HK-2 (cell line): Measurements from ENCODE around the gene HMCES.
"Not testable (repeated sequence)": the region's sequence is repeated elsewhere in the genome, so short reads cannot be mapped to it uniquely, and the experiment has no call there.

Experiments used
- DNase-seq: peaks from one replicate; pipeline ENCODE4 v3.0.0-alpha.2; 2018; ENCODE audit not compliant: unreplicated experiment

Gene HMCES

DNA sequence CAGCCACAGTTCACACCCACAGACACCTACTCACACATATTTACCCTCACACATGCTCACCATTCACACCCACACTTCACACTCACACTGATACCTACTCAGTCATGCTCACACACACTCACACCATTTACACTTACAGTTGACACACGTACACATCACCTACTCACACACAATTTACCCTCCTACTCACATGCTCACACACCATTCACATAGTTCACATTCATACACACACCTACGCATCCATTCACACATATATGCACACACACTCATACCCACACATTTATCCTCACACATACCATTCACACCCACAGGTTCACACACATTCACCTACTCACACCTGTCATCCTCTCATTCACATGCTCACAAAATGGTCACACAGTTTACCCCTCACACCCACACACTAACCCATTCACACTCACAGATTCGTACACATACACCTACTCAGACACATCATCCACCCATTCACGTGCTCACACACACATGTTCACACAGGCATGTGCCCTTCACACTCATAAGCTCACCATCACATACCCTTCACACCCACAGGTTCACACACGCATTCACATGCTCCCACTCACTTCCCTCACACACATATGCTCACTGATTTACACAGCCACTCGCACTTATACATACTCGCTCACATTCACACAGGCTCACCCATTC lies 42.3 kb downstream of the HMCES start:
- no peak for DNase-seq

DNA sequence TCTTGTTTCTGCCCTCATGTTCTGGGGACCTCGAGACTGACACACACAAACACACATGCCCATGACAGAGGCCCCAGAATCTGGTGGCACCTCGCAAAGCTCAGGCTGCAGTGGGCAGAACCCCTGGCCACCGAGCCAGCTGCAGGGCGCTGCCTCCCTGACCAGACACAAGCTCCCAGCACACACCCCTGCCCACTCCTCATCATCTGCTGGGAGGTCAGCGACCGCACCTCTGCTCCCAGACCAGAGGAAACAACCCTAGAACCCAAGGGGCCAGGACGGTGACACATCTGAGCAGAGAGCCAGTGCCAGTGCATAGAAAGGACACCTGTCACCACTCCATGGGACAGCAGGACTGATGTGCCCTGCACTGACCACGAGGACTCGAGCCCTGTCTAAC lies 43.2 kb downstream of the HMCES start:
- no peak for DNase-seq

DNA sequence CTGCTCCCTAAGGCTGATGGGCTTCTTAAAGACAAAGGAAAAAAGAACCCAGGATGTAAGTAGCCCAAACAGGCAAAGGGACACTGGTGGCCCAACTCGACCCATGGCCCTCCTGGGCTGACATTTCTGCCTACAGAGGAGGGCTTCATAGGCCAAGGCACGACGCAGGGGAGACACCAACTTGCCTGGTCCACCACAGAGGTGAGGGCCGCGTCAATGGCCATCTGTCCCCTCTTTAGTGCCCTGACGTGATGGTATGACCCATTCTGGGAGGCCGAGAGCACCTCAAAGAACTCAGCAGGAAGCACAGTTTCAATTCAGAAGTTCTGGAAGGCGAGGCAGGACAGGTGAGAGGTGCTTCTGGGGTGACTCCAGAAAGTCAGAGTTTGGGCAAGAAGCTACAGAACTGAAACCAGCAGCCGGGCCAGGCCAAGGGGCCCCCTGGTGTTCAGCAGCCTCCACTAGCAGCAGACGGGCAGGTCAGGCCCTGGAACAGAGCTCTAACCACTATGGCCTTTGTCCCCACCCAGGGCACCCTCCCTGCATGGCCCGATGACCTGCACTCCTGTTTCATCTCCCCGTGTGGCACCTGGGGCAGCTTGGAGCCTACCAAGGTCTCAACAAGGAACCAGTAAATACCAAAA lies 45.1 kb downstream of the HMCES start:
- no peak for DNase-seq

DNA sequence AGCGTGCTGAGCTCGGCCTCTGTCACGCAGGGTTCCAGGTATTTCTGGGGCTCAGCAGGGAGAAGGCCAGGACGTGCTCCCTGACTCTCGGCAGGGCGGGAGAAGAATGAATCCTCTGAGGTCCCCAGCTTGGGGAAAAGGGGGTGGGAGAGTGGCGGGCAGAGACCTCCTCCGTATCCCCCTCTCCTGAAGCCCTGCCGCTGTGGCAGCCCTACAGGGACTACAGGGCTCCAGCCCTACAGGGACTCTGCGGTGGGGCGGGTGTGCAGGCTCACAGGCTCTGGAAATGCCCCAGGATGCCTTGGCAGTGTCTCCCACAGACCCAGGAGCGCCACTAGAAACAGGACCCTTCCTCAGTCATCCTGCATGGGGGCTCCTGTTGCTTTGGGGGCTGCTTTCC lies 46.2 kb downstream of the HMCES start:
- DNase-seq: no peak

DNA sequence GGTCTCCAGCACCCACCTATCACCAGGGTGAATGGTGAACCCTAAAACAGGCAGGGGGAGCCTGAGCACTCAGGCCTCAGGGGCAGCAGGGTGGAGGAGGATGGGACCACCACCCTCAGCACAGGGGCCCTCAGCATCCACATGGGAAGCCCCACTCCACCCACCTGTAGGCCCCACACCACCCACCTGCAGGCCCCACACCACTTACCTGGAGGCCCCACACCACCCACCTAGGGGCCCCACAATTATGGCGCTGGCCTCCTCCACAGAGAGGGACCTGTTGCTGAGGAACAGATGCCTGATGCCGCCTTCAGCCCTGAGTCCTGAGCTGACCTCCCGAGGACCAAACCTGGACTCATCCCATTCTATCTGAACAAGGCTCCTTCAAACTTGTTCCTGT lies 46.7 kb downstream of the HMCES start:
- no peak for DNase-seq

DNA sequence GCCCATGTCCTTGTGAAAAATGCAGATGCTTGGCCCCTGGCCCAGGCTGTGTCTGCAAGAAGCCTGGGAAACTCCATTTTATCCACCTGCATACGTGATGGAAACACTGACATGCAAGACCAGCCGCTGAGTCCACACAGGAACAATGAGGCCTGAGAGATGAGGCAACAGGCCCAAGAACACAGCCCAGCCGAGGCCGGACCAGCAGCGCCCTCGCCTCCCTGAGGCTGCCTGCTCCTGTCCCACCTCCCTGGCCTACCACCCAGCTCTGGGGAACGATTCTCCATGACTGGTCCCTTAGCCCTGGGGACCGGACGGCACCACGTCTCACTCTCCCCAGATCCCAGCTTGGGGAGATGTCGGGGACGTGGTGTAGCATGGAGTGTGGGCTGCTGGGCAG lies 47.5 kb downstream of the HMCES start:
- DNase-seq: no peak

DNA sequence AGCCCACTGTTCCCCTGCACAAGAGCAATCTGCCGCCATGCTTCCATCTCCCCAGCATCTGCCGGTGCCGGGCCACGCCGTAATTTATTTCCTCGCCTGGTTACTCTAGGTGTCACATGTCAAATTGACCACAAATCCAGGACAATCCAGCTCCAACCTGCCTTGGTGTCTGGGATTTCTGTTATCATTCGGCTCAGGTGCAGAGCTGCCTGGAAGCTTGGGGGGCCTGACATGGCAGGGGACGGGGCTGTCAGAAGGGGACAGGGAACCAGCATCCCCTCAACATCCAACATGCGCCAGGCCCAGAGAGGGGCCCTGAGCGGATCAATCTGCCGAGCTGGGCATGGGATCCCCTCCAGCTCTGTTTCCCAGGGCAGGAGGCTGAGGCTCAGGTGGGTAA lies 47.9 kb downstream of the HMCES start:
- no peak for DNase-seq

DNA sequence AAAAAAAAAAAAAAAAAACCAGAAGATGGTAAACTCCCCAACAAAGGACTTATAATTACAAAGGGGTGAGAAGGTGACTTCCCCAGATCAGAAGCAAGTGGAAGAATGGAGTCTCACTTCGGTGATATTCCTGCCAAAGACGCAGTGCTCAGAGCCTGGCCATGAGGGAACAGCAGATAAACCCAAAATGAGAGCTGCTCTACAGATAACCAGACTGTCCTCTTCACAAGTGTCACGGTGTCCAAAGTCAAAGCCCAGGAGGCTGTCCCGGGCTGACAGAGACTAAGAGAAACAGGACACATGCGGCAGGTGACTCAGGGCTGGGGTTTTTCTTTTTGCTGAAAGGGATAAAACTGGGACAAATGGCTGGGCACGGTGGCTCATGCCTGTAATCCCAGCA lies 48.8 kb downstream of the HMCES start:
- DNase-seq: no peak

DNA sequence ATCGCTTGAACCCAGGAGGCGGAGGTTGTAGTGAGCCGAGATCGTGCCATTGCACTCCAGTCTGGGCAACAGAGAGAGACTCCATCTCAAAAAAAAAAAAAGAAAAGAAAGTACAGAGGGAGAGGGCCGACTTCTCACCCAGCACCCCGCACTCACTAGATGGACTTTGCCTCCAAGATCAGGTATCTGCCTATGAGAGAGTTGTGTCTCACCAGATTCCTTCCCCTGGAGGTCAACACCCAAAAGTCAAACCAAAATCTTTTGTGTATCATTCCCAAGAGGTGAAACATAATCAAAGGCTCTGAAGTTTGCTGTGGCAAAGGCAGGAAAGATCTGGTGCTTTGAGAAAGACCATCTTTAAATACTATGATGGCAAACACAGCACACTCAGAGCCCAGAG lies 51.2 kb downstream of the HMCES start:
- no peak for DNase-seq

DNA sequence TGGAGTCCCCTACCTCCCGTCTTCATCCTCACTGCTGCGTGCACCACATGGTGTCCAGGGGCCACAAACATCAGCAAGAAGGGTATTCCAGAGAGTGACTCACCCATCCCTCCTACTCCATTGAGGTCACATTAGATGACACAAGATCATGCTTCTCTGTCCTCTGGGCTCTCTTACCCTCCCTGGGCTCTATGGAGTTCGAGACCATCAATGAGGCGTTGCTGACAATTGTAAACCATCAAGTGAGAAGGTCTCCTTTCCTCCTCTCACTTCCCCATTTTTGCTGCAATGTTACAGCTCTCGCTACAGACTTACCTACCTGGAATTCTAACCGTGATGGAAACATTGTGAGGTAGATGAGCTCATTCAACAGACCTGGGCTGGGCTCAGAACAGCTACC lies 51.7 kb downstream of the HMCES start:
- no peak for DNase-seq

DNA sequence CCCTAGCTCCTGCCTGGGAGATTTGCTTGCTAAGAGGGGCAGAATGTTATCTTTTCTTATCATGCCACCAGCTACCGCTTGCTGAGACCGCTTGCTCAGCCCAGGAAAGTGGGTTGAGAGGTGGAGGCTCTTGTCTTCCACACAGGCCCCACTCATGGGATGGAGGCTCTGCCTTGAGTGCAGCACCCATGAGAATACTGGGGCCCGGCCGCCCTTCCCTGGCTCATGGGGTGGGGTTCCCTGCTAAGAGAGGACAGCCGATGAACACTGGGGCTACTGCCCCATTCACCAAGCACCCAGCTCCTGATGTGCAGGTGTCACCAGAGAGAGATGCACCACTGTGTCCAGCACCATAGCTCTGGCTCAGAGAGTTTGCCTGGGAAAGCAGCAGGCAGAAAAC lies 55.2 kb downstream of the HMCES start:
- DNase-seq: no peak

DNA sequence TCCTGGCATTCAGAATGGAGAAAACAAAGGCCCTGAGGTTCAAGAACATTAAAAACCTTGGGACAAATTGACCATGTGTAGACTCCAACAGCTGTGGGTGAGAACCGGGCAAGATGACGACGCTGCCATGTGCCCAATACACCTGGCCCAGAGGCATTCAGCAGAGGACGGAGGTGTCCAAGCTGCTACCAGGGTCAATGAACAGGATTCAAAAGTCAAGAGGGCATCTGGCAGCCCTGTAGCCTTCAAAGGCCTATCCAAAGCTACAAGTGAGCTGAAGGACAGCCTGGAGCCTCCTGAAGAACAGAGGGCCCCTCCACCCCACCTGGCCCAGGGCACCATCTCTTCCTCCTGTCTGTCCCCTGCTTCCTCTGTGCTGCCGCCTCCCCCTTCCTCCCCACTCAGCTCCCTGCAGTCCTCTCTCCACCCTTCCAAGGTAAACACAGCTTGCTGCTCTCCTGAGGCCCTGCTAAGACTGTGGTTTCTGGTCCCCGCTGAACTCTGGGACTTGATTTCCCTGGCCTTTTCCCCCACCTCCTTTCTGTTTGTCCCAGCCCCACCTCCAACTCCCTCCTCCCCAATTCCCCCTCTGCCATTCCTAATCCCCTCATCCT lies 57.5 kb downstream of the HMCES start:
- DNase-seq: no peak

DNA sequence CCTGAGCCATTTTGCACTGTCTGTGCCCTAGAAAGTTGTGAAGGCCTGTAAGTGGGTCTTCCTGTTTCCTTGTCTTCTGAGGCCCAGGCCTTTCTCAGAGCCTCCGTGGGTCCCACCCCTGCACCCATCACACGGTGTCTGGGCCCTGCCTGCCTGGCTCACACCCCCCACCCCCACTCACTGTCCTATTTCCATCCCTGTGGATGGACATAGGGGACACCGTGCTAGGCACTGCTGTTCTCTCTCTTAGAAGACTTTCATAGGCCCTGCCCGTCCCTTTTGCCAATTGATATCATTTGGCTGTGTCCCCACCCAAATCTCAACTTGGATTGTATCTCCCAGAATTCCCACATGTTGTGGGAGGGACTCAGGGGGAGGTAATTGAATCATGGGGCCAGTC lies 59.0 kb downstream of the HMCES start:
- DNase-seq: not testable (repeated sequence)

DNA sequence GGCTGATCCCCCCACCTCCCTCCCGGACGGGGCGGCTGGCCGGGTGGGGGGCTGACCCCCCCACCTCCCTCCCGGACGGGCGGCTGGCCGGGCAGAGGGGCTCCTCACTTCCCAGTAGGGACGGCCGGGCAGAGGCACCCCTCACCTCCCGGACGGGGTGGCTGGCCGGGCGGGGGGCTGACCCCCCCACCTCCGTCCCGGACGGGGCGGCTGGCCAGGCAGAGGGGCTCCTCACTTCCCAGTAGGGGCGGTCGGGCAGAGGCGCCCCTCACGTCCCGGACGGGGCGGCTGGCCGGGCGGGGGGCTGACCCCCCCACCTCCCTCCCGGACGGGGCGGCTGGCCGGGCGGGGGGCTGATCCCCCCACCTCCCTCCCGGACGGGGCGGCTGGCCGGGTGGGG lies 60.5 kb downstream of the HMCES start:
- DNase-seq: not testable (repeated sequence)

DNA sequence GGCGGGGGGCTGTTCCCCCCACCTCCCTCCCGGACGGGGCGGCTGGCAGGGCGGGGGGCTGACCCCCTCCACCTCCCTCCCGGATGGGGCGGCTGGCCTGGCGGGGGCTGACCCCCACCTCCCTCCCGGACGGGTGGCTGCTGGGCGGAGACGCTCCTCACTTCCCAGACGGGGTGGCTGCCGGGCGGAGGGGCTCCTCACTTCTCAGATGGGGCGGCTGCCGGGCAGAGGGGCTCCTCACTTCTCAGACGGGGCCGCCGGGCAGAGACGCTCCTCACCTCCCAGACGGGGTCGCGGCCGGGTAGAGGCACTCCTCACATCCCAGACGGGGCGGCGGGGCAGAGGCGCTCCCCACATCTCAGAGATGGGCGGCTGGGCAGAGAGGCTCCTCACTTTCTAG lies 61.2 kb downstream of the HMCES start:
- not testable (repeated sequence) for DNase-seq

DNA sequence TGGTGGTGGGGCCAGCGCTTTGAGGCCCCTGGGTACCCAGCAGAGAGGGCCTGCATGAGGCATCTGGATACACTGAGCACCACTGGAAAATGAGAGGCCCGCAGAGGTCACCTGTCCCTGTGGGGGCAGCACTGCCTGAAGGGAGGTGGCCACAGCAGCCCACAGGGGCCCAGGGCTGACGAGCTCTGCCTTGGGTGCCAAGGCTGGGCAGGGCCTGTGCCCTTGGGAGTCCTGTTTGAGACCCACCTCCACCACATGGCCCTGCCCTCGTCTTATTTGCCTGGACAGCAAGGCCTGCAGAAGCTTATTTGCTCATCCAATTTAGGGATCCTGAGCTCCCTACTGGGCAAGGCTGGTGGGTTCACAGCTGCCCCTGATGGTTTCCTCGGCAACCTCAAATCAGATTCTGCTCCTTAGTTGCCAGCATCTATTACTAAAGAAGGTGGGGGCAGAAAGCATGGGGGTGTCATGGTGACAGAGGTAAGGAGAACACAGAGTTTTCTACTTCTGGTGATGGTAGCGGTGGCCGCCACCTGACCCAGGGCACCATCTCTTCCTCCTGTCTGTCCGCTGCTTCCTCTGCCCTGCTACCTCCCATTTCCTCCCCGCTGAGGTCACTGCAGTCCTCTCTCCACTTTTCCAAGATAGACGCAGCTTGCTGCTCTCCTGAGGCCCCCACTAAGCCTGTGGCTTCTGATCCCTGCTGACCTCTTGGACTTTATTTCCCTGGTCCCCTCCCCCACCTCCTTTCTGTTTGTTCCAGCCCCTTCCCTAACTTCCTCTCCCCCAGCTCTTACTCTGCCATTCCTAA lies 62.9 kb downstream of the HMCES start:
- DNase-seq: no peak

DNA sequence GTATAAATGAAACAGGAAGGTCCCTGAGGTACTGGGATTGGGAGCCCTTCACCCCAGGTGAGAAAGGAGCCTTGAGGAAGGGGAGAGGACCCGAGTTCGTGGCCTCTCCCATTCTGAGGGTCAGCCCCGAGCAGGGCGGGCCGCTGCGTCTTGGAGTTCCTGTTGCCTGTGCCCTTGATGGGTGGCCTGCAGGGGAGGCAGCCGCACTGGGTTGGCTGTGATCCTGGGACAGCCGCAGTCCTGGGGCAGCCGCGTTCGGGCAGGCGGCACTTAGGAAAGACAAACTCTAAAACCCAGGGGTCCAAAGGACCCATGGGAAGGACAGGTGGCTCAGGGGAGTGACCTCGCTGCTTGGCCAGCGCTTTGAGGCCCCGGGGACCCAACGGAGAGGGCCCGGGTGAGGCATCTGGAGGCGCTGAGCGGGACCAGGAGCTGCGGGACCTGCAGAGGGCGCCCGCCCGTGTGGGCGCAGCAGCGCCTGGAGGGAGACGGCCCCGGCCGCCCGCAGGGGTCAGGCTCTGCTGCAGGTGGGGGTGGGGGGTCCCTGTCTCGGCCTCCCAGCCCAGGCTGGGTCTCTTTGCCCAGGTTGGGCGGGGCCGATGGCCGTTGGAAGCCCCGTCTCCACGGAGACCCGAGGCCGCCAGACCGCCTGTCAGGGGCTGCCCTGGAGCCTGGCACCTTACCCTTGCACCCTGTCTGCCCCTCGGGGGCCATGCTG lies 65.1 kb downstream of the HMCES start:
- peak; percentile 45 for DNase-seq

DNA sequence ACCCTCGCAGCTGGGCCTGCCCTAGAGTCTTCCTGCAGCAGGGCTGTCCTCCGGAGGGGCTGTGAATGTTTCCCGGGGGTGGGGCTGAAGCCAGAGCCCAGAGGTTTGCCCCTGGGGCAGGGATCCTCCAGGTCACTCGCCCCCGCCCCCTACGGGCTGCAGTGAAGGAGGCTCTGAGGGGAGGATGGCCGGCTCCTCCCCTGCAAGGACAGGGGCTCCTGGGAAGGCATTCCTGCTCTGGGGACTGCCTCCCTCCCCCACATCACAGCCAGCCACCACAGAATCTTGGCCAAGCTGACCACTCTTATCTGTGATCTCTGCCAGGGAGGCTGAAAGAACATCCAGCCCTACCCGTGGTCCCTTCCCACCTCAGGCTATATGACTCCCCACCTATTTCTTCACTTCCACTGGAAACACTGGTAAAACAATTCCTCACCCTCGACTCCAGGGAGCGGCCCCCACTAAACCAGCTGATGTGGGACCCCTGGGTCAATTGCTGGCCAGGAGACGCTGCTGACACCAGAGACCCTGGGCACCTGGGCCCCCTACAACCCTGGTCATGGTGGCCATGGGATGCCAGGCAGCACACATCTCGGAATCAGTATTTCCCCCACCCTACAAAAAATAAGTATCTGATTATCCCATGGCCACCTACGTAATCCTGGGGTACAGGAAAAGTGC lies 66.0 kb downstream of the HMCES start:
- DNase-seq: no peak

DNA sequence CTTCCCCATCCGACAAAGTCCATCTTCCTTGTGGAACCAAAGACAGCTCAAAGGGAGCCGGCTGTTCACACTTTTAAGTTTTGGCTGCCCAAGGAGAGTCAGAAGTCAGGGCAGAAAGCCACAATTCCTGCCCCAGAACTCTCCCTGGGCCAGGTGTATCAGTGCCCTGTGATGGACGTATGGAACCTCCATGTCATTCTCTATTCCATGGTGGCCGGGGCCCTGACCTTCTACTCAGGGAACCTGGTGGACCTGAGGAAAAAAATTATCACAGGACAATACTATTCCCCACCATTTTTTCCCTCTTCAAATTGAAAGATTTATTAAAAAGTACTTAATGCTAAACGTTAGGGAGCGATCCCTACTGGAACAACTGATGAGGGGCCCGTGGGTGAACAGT lies 66.6 kb downstream of the HMCES start:
- no peak for DNase-seq

DNA sequence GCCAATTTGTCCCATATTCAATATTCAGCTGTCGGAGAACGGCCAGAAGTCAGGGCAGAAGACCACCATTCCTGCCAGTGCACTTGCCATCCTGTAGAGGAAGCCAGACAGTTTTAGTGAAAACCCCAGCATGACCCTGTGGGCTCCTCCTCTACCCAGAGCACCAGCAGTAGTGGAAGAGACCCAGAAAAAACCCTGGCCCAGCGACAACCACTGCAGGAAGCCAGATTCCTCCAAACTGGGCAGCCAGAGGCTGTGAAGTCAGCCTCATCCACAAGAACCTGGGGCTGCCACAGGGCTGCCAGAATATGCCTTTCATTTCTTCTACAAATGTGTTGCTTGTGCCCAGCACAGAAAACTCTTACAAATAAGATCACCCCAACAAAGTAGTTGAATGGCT lies 67.3 kb downstream of the HMCES start:
- DNase-seq: no peak

DNA sequence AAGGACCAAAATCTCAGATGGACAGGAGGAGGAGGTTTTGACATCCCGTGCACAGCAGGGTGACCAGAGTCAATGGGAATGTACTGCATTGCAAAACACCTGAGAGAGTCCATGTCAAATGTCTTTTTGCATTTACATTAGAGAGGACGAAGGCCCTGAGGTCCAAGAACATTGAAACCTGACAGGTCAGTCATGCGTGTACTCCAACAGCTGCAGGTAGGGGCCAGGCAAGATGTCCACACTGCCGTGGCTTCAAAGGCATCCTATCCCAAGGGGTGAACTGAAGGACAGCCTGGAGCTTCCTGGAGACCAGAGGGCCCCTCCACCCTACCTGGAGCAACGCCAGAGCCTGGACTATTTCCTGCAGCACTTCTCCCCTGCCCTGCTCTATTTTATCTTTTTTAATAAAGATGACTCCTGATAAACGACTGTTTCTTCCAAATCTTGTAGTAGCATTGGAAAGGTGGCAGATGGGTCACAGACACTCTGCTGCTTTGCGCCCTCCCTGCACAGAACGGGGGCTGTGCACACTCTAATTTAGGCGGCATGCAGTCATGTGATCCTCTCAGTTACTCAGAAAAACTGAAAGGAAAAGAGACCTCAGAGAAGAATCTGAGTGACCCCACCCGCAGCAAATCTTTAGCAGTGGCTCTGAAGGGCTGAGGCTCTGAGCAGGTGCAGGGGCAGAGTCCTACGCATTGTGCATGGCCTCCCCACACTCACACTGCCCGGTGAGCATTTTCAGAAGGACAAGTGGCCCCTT lies 68.2 kb downstream of the HMCES start:
- no peak for DNase-seq
